ENCODE results near the gene POU4F3. TPM values are rescaled to one million over a fixed set of nuclear protein-coding genes. Genes with fewer than 3 reads are reported as not detected.

Gene POU4F3
- total and polyA plus RNA-seq, 4 donors: 0.05 to 0.09 TPM; not detected in 2

DNA sequence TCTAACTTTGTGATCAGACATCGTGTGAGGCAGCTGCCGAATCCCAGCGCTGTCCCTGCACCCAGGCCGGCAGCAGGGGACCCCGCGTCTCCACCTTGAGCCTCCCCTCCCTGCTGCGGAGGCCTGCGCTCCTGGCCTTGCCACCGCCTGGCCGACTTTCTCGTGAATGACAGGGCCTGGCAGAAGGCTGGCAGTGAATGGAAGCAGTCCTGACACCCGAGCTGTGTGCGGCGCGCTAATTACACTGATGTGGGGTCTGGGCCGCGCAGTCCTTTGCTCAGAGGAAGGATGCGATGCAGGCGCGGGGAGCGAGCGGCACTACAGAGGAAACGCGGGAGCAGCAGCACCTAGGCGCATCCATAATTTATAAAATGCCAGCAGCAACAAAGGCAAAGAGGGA is 40.3 kb downstream of the POU4F3 start:
- peaks cover 0 to 3% (median 0%) of the 10 kb centered on the region in 4 donors for H3K9me3 ChIP-seq (ENCODE audit: control insufficient read depth in 4 of 4, insufficient read depth in 3 of 4, low read length in 3 of 4)
- no peak overlapping the region for H3K9ac ChIP-seq (ENCODE audit: insufficient read depth in 1 of 2, low read length in 2 of 2)
- H3K4me3 ChIP-seq: no peak overlapping the region
- DNase-seq (no peak), ATAC-seq (ENCODE audit: insufficient read depth, low FRiP score) (no peak)
- no peaks in the 10 kb centered on the region for H3K36me3 ChIP-seq (ENCODE audit: control insufficient read depth in 4 of 4, insufficient read depth in 4 of 4, low read length in 4 of 4)
- H3K27me3 ChIP-seq (ENCODE audit: control insufficient read depth in 3 of 3, insufficient read depth in 3 of 3, low read length in 2 of 3): peaks cover 0 to 23% (median 4%) of the 10 kb centered on the region in 3 donors
- no peak for TF ChIP-seq CTCF (IDR thresholded peaks at IDR 0.05; ENCODE audit: control extremely low read depth, extremely low read depth)
- WGBS, 2 donors: 30 to 45% methylated on average over 25 of the region's 25 CpGs
- H3K4me1 ChIP-seq (ENCODE audit: control insufficient read depth in 5 of 5, insufficient read depth in 5 of 5, low read length in 5 of 5): no peaks in the 10 kb centered on the region
- no peak overlapping the region for H3K27ac ChIP-seq (ENCODE audit: low read depth in 1 of 2, low read length in 1 of 2)

- H3K27me3 ChIP-seq (ENCODE audit: control insufficient read depth in 3 of 3, insufficient read depth in 3 of 3, low read length in 2 of 3): peaks cover 0 to 23% (median 4%) of the 10 kb centered on the region in 3 donors
- H3K9ac ChIP-seq (ENCODE audit: insufficient read depth in 1 of 2, low read length in 2 of 2): no peak overlapping the region
- H3K36me3 ChIP-seq (ENCODE audit: control insufficient read depth in 4 of 4, insufficient read depth in 4 of 4, low read length in 4 of 4): no peaks in the 10 kb centered on the region
- peaks cover 0 to 3% (median 0%) of the 10 kb centered on the region in 4 donors for H3K9me3 ChIP-seq (ENCODE audit: control insufficient read depth in 4 of 4, insufficient read depth in 3 of 4, low read length in 3 of 4)
- WGBS, 2 donors: 91 to 94% methylated on average over 2 of the region's 2 CpGs
- H3K27ac ChIP-seq (ENCODE audit: low read depth in 1 of 2, low read length in 1 of 2): no peak overlapping the region
- no peak for TF ChIP-seq CTCF (IDR thresholded peaks at IDR 0.05; ENCODE audit: control extremely low read depth, extremely low read depth)
- ATAC-seq (ENCODE audit: insufficient read depth, low FRiP score) (no peak), DNase-seq (no peak)
- H3K4me3 ChIP-seq: no peak overlapping the region
- no peaks in the 10 kb centered on the region for H3K4me1 ChIP-seq (ENCODE audit: control insufficient read depth in 5 of 5, insufficient read depth in 5 of 5, low read length in 5 of 5)
Measured at GRCh38 chr5:146380714-146381113, 42.1 kb downstream of the POU4F3 start.

DNA sequence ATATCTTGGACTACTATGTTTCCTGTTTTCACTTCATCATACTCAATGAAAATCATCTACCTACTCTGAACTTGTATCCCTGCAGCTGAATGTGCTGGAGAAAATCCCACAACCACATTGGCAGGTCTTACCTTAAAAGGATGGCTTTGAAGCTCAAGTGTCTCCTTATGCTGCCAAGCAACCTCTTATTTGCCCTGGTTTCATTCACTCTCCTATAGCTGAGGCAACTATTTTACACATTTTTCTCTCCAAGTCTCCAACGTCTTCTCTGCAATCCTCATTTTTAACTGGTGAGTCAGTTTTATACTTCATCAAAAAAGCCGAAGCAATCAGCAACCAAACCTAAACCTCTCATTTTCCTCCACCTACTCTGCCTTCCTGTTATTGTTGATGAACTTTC is 49.7 kb downstream of the POU4F3 start:
- no peaks in the 10 kb centered on the region for H3K36me3 ChIP-seq (ENCODE audit: control insufficient read depth in 4 of 4, insufficient read depth in 4 of 4, low read length in 4 of 4)
- H3K4me1 ChIP-seq (ENCODE audit: control insufficient read depth in 5 of 5, insufficient read depth in 5 of 5, low read length in 5 of 5): no peaks in the 10 kb centered on the region
- H3K9ac ChIP-seq (ENCODE audit: insufficient read depth in 1 of 2, low read length in 2 of 2): no peak overlapping the region
- no peak overlapping the region for H3K4me3 ChIP-seq
- WGBS, 2 donors: 45 to 69% methylated on average over 2 of the region's 2 CpGs
- no peaks in the 10 kb centered on the region for H3K9me3 ChIP-seq (ENCODE audit: control insufficient read depth in 4 of 4, insufficient read depth in 3 of 4, low read length in 3 of 4)
- no peak overlapping the region for H3K27ac ChIP-seq (ENCODE audit: low read depth in 1 of 2, low read length in 1 of 2)
- H3K27me3 ChIP-seq (ENCODE audit: control insufficient read depth in 3 of 3, insufficient read depth in 3 of 3, low read length in 2 of 3): no peaks in the 10 kb centered on the region
- no peak for ATAC-seq (ENCODE audit: insufficient read depth, low FRiP score)
- no peak for TF ChIP-seq CTCF (IDR thresholded peaks at IDR 0.05; ENCODE audit: control extremely low read depth, extremely low read depth)
- peak; percentile 2 to 66 (median 20) for DNase-seq

DNA sequence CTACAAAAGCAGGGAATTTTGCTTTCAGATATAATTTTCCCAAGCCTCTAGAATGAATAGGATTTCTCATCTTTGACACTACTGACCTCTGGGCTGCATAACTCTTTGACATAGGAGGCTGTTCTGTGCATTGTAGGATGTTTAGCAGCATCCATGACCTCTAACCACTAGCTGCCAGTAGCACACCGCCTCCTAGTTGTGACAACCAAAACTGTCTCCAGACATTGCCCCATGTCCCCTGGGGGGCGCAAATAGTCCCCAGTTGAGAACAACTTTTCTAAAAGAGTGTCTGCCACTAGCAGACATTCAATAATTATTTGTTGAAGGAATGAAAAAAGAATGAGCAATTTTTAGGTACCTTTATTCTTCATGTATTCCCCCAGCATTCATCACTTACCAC is 51.8 kb downstream of the POU4F3 start:
- Histone ChIP-seq H3K4me3 (no peak overlapping the region), H3K9me3 (ENCODE audit: control insufficient read depth in 4 of 4, insufficient read depth in 3 of 4, low read length in 3 of 4) (no peaks in the 10 kb centered on the region), H3K36me3 (ENCODE audit: control insufficient read depth in 4 of 4, insufficient read depth in 4 of 4, low read length in 4 of 4) (no peaks in the 10 kb centered on the region), H3K9ac (ENCODE audit: insufficient read depth in 1 of 2, low read length in 2 of 2) (no peak overlapping the region), H3K27ac (ENCODE audit: low read depth in 1 of 2, low read length in 1 of 2) (no peak overlapping the region), H3K4me1 (ENCODE audit: control insufficient read depth in 5 of 5, insufficient read depth in 5 of 5, low read length in 5 of 5) (no peaks in the 10 kb centered on the region), H3K27me3 (ENCODE audit: control insufficient read depth in 3 of 3, insufficient read depth in 3 of 3, low read length in 2 of 3) (no peaks in the 10 kb centered on the region)
- no peak for DNase-seq
- TF ChIP-seq CTCF (IDR thresholded peaks at IDR 0.05; ENCODE audit: control extremely low read depth, extremely low read depth): no peak
- WGBS, 2 donors: 59 to 62% methylated on average over 2 of the region's 2 CpGs
- no peak for ATAC-seq (ENCODE audit: insufficient read depth, low FRiP score)
